ENCODE results near the gene SLC26A4. TPM values are rescaled to one million over a fixed set of nuclear protein-coding genes. Genes with fewer than 3 reads are reported as not detected.

SLC26A4 gene
- total RNA-seq (2021): 0.33 TPM in 1 of 2 replicates, not detected in the other
- long read RNA-seq, partial matches to known transcripts: 0 of 1 reads
- long read RNA-seq, other reads (novel, unspliced or antisense): 1 of 1 reads

DNA sequence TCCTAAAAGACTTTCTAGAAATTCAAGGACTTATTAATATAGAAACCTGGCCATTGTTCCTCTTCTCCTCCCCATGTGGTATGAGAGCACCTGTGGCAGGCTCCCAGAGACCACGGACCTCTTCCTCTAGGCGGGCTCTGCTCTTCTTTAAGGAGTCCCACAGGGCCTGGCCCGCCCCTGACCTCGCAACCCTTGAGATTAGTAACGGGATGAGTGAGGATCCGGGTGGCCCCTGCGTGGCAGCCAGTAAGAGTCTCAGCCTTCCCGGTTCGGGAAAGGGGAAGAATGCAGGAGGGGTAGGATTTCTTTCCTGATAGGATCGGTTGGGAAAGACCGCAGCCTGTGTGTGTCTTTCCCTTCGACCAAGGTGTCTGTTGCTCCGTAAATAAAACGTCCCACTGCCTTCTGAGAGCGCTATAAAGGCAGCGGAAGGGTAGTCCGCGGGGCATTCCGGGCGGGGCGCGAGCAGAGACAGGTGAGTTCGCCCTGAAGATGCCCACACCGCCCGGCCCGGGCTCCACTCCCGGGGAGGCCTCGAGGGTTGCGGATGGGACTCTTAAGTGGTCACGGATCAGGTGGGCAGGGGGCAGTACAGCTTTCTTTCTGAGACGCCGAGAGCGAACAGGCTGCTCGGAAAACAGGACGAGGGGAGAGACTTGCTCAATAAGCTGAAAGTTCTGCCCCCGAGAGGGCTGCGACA, at the start of gene SLC26A4:
TSS of gene SLC26A4 (plus strand) at position 448 of the 700 bp plus-strand sequence. CDS start 814 bp downstream, outside the sequence.
- Mint-ChIP-seq H3K4me1 (peaks cover 15 to 18% of the 10 kb centered on the region in 2 experiments), H3K27ac (no peak within 1 kb of the TSS), H3K9me3 (peaks cover 0 to 2% of the 10 kb centered on the region in 2 experiments; a peak in 1 of 5 replicates), H3K27me3 (ENCODE audit: low read depth) (peaks cover 83% of the 10 kb centered on the region), H3K36me3 (ENCODE audit: insufficient read depth in 1 of 3, low read depth in 3 of 3) (no peaks in the 10 kb centered on the region; a peak in 1 of 7 replicates), H3K4me3 (peak within 1 kb of the TSS; percentile 75 to 88)
- Histone ChIP-seq H4K91ac (ENCODE audit: insufficient read length, low read depth, low read length) (no peak within 1 kb of the TSS), H3K9ac (ENCODE audit: extremely low read depth, insufficient read length, low read length) (no peak within 1 kb of the TSS), H3K9me3 (ENCODE audit: control insufficient read depth, low read depth, low read length) (no peaks in the 10 kb centered on the region), H3K4ac (ENCODE audit: low read depth, low read length) (no peak within 1 kb of the TSS), H3K4me2 (ENCODE audit: insufficient read depth, insufficient read length, low read length) (peak within 1 kb of the TSS; percentile 68), H3K56ac (ENCODE audit: insufficient read length, low read depth, low read length) (no peak within 1 kb of the TSS), H4K8ac (replicated peaks; ENCODE audit: insufficient read length, low read depth, low read length) (no peak within 1 kb of the TSS), H3K79me2 (ENCODE audit: insufficient read depth, low read length) (no peaks in the 10 kb centered on the region), H3K4me1 (ENCODE audit: insufficient read depth, low read length) (no peaks in the 10 kb centered on the region), H3K27ac (ENCODE audit: insufficient read length, low read depth, low read length) (no peak within 1 kb of the TSS), H2BK120ac (ENCODE audit: low read depth, low read length, poor library complexity, severe bottlenecking) (no peak within 1 kb of the TSS), H4K20me1 (ENCODE audit: control insufficient read depth, insufficient read depth, insufficient read length) (no peaks in the 10 kb centered on the region), H2BK15ac (ENCODE audit: low read depth, low read length) (0 out of 2 replicates have a peak within 1 kb of the TSS, but pooled peaks have one; percentile 31), H4K5ac (ENCODE audit: insufficient read length, low read depth, low read length) (no peak within 1 kb of the TSS), H3K14ac (ENCODE audit: insufficient read depth, low read length) (no peak within 1 kb of the TSS), H3K18ac (ENCODE audit: insufficient read length, low read depth, low read length) (no peak within 1 kb of the TSS), H3K79me1 (ENCODE audit: insufficient read depth, low read depth, low read length, poor library complexity, severe bottlenecking) (no peaks in the 10 kb centered on the region), H3T11ph (ENCODE audit: low read length) (no peak within 1 kb of the TSS), H2BK5ac (ENCODE audit: insufficient read length, low read length) (no peak within 1 kb of the TSS), H3K23me2 (ENCODE audit: insufficient read length, low read depth, low read length, poor library complexity, severe bottlenecking) (peaks cover 15% of the 10 kb centered on the region), H3K27me3 (ENCODE audit: insufficient read depth, low read length) (peaks cover 33% of the 10 kb centered on the region), H3K23ac (ENCODE audit: insufficient read length, low read depth, low read length) (no peak within 1 kb of the TSS), H2AK5ac (ENCODE audit: insufficient read length, low read length) (no peak within 1 kb of the TSS), H2AFZ (ENCODE audit: low read length) (no peak within 1 kb of the TSS), H2BK20ac (ENCODE audit: low read depth, low read length, poor library complexity, severe bottlenecking) (no peak within 1 kb of the TSS), H2BK12ac (ENCODE audit: insufficient read length, low read depth, low read length) (no peak within 1 kb of the TSS)
- WGBS (ENCODE audit: extremely low coverage, insufficient read length, low lambda C conversion rate): no CpG with 5 or more reads among the region's 37 CpGs
- TF ChIP-seq, protein P1, sequence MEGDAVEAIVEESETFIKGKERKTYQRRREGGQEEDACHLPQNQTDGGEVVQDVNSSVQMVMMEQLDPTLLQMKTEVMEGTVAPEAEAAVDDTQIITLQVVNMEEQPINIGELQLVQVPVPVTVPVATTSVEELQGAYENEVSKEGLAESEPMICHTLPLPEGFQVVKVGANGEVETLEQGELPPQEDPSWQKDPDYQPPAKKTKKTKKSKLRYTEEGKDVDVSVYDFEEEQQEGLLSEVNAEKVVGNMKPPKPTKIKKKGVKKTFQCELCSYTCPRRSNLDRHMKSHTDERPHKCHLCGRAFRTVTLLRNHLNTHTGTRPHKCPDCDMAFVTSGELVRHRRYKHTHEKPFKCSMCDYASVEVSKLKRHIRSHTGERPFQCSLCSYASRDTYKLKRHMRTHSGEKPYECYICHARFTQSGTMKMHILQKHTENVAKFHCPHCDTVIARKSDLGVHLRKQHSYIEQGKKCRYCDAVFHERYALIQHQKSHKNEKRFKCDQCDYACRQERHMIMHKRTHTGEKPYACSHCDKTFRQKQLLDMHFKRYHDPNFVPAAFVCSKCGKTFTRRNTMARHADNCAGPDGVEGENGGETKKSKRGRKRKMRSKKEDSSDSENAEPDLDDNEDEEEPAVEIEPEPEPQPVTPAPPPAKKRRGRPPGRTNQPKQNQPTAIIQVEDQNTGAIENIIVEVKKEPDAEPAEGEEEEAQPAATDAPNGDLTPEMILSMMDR (conservative IDR thresholded peaks at IDR 0.05): no peak
- DNase-seq: no peak

Data from H9 (cell line).